Activated CD4-positive, CD25-positive, alpha-beta regulatory T cell treated with anti-CD3 and anti-CD28 coated beads, Interleukin-2, amount 50 U/mL, for 24 hours (primary cell): Measurements from ENCODE around the gene OR10H5.
"Not testable (repeated sequence)": the region's sequence is repeated elsewhere in the genome, so short reads cannot be mapped to it uniquely, and the experiment has no call there.

Experiments used
- ATAC-seq, 2 donors: fragments of 150-1000 bp; cut with Tn5 transposase; one replicate each; pipeline ENCODE4 v1.10.0; 2021; ENCODE audit warnings: mild to moderate bottlenecking in 1 of 2, moderate library complexity in 1 of 2

Gene OR10H5, protein sequence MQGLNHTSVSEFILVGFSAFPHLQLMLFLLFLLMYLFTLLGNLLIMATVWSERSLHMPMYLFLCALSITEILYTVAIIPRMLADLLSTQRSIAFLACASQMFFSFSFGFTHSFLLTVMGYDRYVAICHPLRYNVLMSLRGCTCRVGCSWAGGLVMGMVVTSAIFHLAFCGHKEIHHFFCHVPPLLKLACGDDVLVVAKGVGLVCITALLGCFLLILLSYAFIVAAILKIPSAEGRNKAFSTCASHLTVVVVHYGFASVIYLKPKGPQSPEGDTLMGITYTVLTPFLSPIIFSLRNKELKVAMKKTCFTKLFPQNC

GRCh38 chr19:15787611-15788155 lies at the start of gene OR10H5:
OR10H5 (plus strand) TSS chr19:15787661; CDS start chr19:15794049, 6,388 bp downstream.
- no peak for ATAC-seq

- ATAC-seq = no peak
These were observed 49.7 kb upstream of the OR10H5 start, which contains the start of gene OR10H3 for GRCh38 chr19:15737722-15738121. OR10H3 (plus strand) TSS chr19:15737985; CDS start chr19:15741393, 3,408 bp downstream.

DNA sequence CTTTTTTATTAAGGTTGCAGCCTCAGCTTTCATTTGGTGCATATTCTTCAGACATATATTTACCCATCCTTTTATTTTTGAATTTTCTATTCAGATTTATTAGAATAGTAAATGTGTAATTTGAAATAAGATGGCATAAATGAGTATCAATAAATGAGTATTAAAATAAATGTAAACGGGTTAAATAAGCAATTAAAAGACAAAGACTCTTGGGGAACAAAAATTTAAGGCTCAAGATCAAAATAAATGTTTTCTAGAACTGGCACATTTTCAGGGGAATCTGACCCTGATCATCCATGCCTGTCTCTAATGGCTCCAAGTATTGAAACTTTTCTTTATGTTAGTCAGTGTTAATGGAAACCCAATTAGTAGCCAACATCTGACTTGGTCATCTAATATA lies 46.7 kb upstream of the OR10H5 start:
- no peak for ATAC-seq

DNA sequence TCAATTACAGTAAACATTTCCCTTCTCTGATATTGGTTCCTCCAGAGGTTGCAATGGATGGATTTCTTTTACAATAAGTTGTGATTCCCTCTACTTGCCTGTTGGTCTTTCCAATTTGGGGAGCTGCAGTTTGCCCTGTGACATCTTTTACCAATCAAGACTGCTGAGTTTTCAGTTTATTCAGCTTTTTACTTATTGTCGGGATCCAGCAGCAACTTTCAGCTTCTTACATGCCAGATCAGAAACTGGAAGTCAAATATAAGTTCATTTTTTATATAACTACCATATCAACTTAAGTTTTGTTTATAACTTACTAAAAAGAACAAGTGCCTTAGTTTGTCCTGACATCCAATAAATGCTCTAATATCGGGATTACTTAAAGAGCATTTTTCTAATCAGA lies 39.2 kb upstream of the OR10H5 start:
- no peak for ATAC-seq

DNA sequence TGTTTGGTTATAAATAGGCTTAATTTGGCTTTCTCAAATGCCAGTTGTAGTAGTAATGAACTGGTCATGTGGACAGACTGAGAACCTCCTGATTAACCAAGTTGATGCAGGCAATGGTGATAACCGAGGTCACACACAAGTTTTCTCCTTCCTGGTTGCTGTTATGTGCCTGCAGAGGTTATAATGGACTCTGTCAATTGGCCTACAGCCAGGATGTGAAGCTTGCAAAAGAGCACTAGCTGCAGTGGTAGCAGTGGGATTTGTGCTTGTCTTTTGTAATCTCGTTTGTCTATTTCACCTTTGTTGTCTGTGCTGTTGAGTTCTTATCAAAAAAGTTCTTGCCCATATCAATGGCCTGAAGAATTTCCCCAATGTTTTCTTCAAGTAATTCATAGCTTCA lies 29.1 kb upstream of the OR10H5 start:
- no peak for ATAC-seq

DNA sequence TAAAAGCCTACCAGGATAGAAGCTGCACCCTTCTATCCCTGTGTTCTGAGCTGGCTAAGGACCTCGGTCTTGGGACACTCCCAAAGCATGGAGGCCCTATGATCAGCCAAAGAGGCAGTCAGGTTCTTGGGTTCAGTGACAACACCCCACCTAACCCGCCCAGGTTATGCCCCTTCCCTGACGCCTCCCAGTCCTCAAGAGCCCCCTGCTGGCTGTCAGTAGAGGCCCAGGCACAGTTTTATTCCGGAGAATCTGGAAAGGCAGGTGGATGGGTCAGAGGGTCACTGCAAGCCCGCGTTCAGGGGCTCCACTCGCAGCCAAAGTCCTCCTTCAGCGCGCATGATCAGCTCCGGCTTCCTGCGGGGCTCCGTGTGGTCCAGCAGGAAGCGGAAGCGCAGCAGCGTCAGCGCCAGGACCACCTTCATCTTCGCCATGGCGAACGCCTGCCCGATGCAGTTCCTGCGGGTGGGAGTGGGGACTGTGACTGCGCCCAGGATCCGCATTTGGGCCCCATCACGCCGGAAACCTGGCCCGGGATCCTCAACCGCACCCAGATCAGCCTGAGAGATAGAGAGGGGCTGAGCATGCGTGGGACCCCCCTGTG lies 27.4 kb upstream of the OR10H5 start:
- ATAC-seq = no peak

GRCh38 chr19:15769586-15769985 lies 17.9 kb upstream of the OR10H5 start:
- ATAC-seq = no peak

DNA sequence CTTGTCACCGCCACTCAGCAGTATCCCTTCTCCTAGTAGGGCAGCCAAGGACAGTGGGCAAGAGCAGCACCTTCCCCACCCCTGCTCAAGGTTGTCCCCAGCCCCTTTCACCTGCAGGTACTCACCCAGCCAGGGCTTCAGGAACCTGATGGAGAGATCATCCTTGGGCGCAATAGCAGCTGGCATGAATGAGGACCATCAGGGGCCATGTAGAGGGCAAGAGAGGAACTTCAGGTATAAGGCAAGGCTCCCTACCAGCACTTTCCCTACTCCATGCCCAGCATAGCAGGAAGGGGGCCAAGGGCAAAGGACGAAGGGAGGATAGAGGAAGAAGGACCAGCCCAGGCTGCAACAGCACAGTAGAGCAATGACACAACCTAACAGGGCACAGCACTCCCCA lies 13.3 kb upstream of the OR10H5 start:
- ATAC-seq = not testable (repeated sequence)

GRCh38 chr19:15775249-15775648 lies 12.2 kb upstream of the OR10H5 start:
- no peak for ATAC-seq

DNA sequence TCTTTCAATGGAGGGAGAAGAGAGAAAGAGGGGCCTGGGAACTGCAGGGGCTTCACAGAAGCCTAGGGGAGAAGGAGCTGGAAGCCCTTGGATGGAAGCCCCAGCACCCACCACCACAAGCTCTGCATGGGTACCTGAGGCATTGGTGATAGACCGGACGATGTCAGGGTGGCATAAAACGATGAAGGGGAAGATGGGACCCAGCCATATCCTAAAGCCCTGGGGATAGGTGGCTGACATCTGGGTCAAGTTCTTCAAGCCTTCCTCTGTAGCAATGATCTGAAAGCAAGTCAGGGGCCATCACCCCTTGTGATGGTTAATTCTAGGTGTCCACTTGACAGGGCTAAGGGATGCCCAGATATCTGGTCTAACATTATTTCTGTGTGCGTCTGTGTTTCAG lies 11.2 kb upstream of the OR10H5 start:
- no peak for ATAC-seq

GRCh38 chr19:15776991-15777970 lies 10.2 kb upstream of the OR10H5 start:
- no peak for ATAC-seq

DNA sequence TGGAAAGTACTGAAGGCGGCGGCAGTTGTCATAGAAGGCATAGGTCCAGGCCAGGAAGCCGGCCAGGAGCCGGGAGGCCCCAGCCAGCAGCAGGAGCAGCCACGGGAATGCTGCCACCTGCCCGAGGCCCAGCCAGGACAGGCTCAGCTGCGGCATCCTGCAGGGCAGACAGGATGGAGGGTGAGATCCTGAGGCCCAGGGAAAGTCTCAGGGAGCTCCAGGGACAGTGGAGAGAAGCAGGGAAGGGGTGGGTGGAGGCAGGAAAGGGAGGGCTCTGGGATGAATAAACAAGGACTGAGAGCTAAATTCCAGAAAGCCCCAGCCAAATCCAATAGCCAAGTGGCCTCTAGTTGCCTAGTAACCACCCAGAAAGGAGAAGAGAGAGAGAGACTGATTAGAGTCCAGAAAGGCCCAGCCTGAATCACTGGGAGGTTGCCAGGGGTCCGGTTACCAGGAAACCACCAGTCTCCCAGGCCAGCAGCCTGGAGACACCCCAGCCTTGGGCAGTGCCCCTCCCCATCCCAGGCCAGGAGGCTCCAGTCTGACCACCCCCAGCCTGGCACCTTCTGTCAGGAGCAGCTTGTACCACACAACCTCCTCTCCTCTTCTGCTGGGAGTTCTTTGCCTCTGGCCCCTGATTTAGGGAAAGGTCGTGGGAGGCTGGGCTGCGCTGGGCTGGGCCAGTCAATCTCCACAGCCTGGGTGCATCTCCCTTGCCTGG lies 7.5 kb upstream of the OR10H5 start:
- ATAC-seq = no peak

DNA sequence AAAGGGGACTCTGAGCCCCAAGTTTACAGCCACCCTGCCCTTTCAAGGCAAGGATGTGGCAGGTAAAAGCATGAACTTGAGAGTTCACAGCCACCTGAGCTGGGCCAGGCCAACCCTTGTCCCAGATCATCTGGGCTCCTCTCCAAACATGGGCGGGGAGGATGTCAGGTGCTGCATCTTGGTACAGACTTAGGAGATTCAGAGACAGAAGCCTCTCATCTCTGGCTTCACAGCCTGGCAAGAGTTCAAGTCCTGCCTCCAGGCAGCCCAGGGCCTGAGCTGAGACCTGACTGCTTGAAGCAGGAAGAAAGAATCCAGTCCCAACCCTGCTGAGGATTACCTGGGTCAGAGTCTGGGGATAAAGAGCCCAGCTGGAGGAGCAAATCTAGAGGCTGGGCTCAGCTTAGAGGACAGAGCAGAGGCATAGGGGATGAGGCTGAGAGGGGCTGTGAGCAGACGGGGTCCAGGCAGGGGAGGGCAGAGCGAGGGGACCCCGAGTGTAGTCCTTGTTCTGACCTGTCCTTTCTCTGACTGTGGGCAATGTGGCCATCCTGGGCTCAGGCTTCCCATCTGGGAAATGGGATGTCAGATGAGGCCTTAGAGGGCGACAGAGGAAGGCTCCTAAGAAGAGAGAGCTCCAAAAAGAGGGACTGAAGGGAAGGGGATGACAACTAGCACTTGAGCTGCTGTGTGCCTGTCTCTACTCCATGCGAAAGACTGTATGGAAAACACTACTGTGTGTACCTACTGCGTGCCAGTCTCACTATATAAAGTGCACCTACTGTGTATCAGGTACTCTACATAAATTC lies 6.6 kb upstream of the OR10H5 start:
- ATAC-seq = no peak

- ATAC-seq = no peak
These were observed 5.8 kb upstream of the OR10H5 start for GRCh38 chr19:15781661-15782060.

DNA sequence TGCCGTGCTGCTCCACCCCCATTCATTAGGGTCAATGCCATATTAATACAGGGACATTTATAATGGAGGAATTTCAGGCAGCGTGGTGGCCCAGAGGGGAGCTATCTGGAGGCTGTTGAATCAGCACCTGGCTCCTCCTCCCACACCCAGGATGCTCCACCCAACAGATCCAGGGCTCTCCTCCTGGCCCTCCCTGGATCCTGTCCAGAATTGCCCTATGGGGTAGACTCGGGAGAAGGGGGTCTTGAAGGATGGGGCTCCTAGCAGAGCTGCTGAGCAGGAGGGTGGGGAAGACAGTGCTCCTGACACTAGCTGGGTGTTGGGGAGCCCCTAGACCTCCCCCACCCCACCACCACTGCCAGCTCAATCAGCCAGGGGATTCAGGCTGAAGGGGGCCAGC lies 5.2 kb upstream of the OR10H5 start:
- no peak for ATAC-seq

- not testable (repeated sequence) for ATAC-seq
These were observed 4.6 kb upstream of the OR10H5 start for GRCh38 chr19:15782896-15783295.

- no peak for ATAC-seq
These were observed 1.3 kb downstream of the OR10H5 start for GRCh38 chr19:15788594-15789270.

- no peak for ATAC-seq
These were observed 2.6 kb downstream of the OR10H5 start for GRCh38 chr19:15790096-15790495.

DNA sequence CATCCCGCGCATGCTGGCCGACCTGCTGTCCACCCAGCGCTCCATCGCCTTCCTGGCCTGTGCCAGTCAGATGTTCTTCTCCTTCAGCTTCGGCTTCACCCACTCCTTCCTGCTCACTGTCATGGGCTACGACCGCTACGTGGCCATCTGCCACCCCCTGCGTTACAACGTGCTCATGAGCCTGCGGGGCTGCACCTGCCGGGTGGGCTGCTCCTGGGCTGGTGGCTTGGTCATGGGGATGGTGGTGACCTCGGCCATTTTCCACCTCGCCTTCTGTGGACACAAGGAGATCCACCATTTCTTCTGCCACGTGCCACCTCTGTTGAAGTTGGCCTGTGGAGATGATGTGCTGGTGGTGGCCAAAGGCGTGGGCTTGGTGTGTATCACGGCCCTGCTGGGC lies 6.8 kb downstream of the OR10H5 start:
- ATAC-seq = not testable (repeated sequence)

- ATAC-seq = no peak
These were observed 22.9 kb downstream of the OR10H5 start for GRCh38 chr19:15810335-15810734.

- no peak for ATAC-seq
These were observed 24.0 kb downstream of the OR10H5 start for GRCh38 chr19:15811476-15811875.
